ENCODE measurements around the gene ZBTB26.

- TF ChIP-seq EZH2phosphoT487 (conservative IDR thresholded peaks at IDR 0.05; ENCODE audit: low read length) = no peak
- TF ChIP-seq CTCF (IDR thresholded peaks at IDR 0.05; ENCODE audit: insufficient read depth, low read length, poor library complexity, severe bottlenecking) = no peak
Observed at GRCh38 chr9:122897969-122898368, 33.3 kb downstream of the ZBTB26 start.

All from SU-DHL-6 (cell line).